ENCODE data around the gene SALL4. TPM values are rescaled to one million over a fixed set of nuclear protein-coding genes. Genes with fewer than 3 reads are reported as not detected.

The SALL4 gene
- total and polyA plus RNA-seq, 2 donors (not counting 3 experiments of a cell fraction or from before 2014, with no cell fraction given), result 1.3 to 1.9 TPM

- Histone ChIP-seq H3K4me3 (replicated peaks in 1 of 3; ENCODE audit: insufficient read depth in 1 of 3, low read depth in 1 of 3, low read length in 3 of 3) (no peak overlapping the region), H4K20me1 (replicated peaks; ENCODE audit: control insufficient read depth, extremely low read depth, insufficient read depth, low read length) (no peaks in the 10 kb centered on the region), H3K79me2 (ENCODE audit: control insufficient read depth, insufficient read depth, low read length) (no peaks in the 10 kb centered on the region), H3K4me1 (ENCODE audit: control insufficient read depth, extremely low read depth, insufficient read depth, low read length) (no peaks in the 10 kb centered on the region), H3K4me2 (ENCODE audit: insufficient read depth, low read length) (no peak overlapping the region), H3K9me3 (replicated peaks; ENCODE audit: control insufficient read depth, insufficient read depth, low read length) (no peaks in the 10 kb centered on the region), H3K9ac (replicated peaks; ENCODE audit: extremely low read depth, insufficient read depth, low read length) (no peak overlapping the region), H3K27ac (ENCODE audit: insufficient read depth, low read depth, low read length) (no peak overlapping the region), H3K9me1 (replicated peaks; ENCODE audit: control insufficient read depth, extremely low read depth, insufficient read depth, low read length) (no peaks in the 10 kb centered on the region), H3K27me3 (ENCODE audit: control insufficient read depth in 2 of 2, insufficient read depth in 2 of 2, low read length in 2 of 2) (peaks cover 0 to 2% of the 10 kb centered on the region in 2 experiments), H3K36me3 (ENCODE audit: control insufficient read depth in 2 of 2, extremely low read depth in 1 of 2, insufficient read depth in 2 of 2, low read length in 2 of 2) (no peaks in the 10 kb centered on the region), H2AFZ (ENCODE audit: low read depth, low read length) (no peak overlapping the region)
- no peak for TF ChIP-seq CTCF (IDR thresholded peaks at IDR 0.05; ENCODE audit: extremely low read depth in 1 of 2, insufficient read depth in 1 of 2, low read depth in 1 of 2, low read length in 2 of 2)
- TF ChIP-seq POLR2A (IDR thresholded peaks at IDR 0.05; ENCODE audit: low read depth, low read length), result no peak
- no peak for TF ChIP-seq JUN (IDR thresholded peaks at IDR 0.05; ENCODE audit: borderline replicate concordance, insufficient read depth, insufficient read length, low read depth)
- DNase-seq (ENCODE audit: low read depth, low spot score) (no peak), FAIRE-seq (no peak)
- intact Hi-C loops (cut with micrococcal nuclease), result no loop called here
- ChIA-PET POLR2A (no interaction called here), CTCF (interaction anchor here (1.2 kb wide), 1 partner anchor 8 kb away, joined by 5 read pairs; no protein-coding TSS in a partner anchor)
- BruUV-seq (replicated peaks), result no TSS peak
- dilution Hi-C loops (cut with MboI; ENCODE audit: extremely low pct_ligation_motif_present, low sequenced_read_pairs), result no loop called here
These were observed 10.7 kb downstream of the SALL4 start for GRCh38 chr20:51791626-51792025.

GRCh38 chr20:51790256-51790655 lies 12.1 kb downstream of the SALL4 start:
- no peaks in the 10 kb centered on the region for H4K20me1 ChIP-seq (replicated peaks; ENCODE audit: control insufficient read depth, extremely low read depth, insufficient read depth, low read length)
- H2AFZ ChIP-seq (ENCODE audit: low read depth, low read length), result no peak overlapping the region
- H3K4me3 ChIP-seq (replicated peaks in 1 of 3; ENCODE audit: insufficient read depth in 1 of 3, low read depth in 1 of 3, low read length in 3 of 3), result no peak overlapping the region
- dilution Hi-C loops (cut with MboI; ENCODE audit: extremely low pct_ligation_motif_present, low sequenced_read_pairs), result no loop called here
- no peak overlapping the region for H3K4me2 ChIP-seq (ENCODE audit: insufficient read depth, low read length)
- CTCF ChIA-PET, result interaction anchor here (0.6 to 3.4 kb wide), 2 partner anchors 9 to 15 kb away, joined by 3 to 21 read pairs; no protein-coding TSS in a partner anchor
- no peaks in the 10 kb centered on the region for H3K9me3 ChIP-seq (replicated peaks; ENCODE audit: control insufficient read depth, insufficient read depth, low read length)
- FAIRE-seq (no peak), DNase-seq (ENCODE audit: low read depth, low spot score) (no peak)
- H3K27ac ChIP-seq (ENCODE audit: insufficient read depth, low read depth, low read length), result no peak overlapping the region
- no peaks in the 10 kb centered on the region for H3K36me3 ChIP-seq (ENCODE audit: control insufficient read depth in 2 of 2, extremely low read depth in 1 of 2, insufficient read depth in 2 of 2, low read length in 2 of 2)
- no peaks in the 10 kb centered on the region for H3K79me2 ChIP-seq (ENCODE audit: control insufficient read depth, insufficient read depth, low read length)
- H3K9me1 ChIP-seq (replicated peaks; ENCODE audit: control insufficient read depth, extremely low read depth, insufficient read depth, low read length), result no peaks in the 10 kb centered on the region
- BruUV-seq (replicated peaks), result no TSS peak
- no peaks in the 10 kb centered on the region for H3K4me1 ChIP-seq (ENCODE audit: control insufficient read depth, extremely low read depth, insufficient read depth, low read length)
- TF ChIP-seq GATA2 (IDR thresholded peaks at IDR 0.05; ENCODE audit: insufficient read depth, insufficient read length, low read depth, low read length) (no peak), FOS (IDR thresholded peaks at IDR 0.05; ENCODE audit: borderline replicate concordance, insufficient read depth, low read length) (no peak), CTCF (IDR thresholded peaks at IDR 0.05; ENCODE audit: extremely low read depth in 1 of 2, insufficient read depth in 1 of 2, low read depth in 1 of 2, low read length in 2 of 2) (no peak)
- intact Hi-C loops (cut with micrococcal nuclease), result no loop called here
- peaks cover 0 to 2% of the 10 kb centered on the region in 2 experiments for H3K27me3 ChIP-seq (ENCODE audit: control insufficient read depth in 2 of 2, insufficient read depth in 2 of 2, low read length in 2 of 2)
- H3K9ac ChIP-seq (replicated peaks; ENCODE audit: extremely low read depth, insufficient read depth, low read length), result no peak overlapping the region
- POLR2A ChIA-PET, result no interaction called here

All from endothelial cell of umbilical vein (primary cell).